Loucy (cell line): ENCODE measurements around the gene STH.

Source experiments
- CTCF ChIP-seq: fragments of 200-600 bp; sonication (generic); conservative IDR thresholded peaks from 2 replicates; pipeline ENCODE4 v1.5.1; 2014; ENCODE audit warnings: mild to moderate bottlenecking, antibody characterized with exemption, low read length
- EZH2phosphoT487 ChIP-seq: fragments of 200-600 bp; IDR thresholded peaks from 2 replicates; pipeline ENCODE4 v1.6.1; 2018; ENCODE audit warnings: antibody characterized with exemption, mild to moderate bottlenecking, moderate library complexity, borderline replicate concordance

DNA sequence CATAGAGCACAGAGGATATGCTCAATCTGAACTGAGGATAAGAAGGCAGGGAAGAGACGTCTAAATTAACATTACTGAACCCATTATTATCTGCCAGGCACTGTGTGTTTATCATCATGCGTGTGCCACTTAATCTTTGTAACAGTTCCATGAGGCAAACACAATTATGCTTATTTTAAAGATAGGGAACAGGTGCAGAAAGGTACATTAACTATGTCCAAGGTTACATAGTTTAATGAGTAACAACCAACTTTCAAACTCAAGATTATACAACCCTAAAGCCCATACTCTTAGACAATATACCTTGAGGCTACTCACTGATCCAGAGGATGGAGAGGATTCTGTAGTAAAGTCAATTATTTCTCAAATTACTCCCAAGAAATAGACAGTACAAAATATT is 43.2 kb downstream of the STH start:
- no peak for TF ChIP-seq CTCF
- TF ChIP-seq EZH2phosphoT487 = no peak
